Fibroblast of lung (primary cell): ENCODE results near the gene SEC14L6. TPM values are rescaled to one million over a fixed set of nuclear protein-coding genes. Genes with fewer than 3 reads are reported as not detected.

ENCODE experiments used
- DNase-seq, 2 donors: peaks; one replicate each; pipeline versions ENCODE4 v3.0.0 to v3.0.0-alpha.2; 2010; ENCODE audit warnings: low read depth in 2 of 2
- H2AFZ ChIP-seq: 2 replicates; pipeline ENCODE4 v1.5.1; 2012; ENCODE audit warnings: low read length, control low read depth, inconsistent platforms
- H3K27ac ChIP-seq: 2 replicates; pipeline ENCODE4 v1.5.1; 2011; ENCODE audit warnings: low read length, control low read depth; ENCODE audit not compliant: insufficient read depth
- H3K27me3 ChIP-seq: 2 replicates; pipeline ENCODE4 v1.5.1; 2011; ENCODE audit warnings: mild to moderate bottlenecking, low read length; ENCODE audit not compliant: control insufficient read depth, insufficient read depth
- H3K36me3 ChIP-seq: 2 replicates; pipeline ENCODE4 v1.5.1; 2011; ENCODE audit warnings: low read length; ENCODE audit not compliant: control insufficient read depth, insufficient read depth
- H3K4me1 ChIP-seq: 2 replicates; pipeline ENCODE4 v1.5.1; 2011; ENCODE audit warnings: low read length; ENCODE audit not compliant: control insufficient read depth, insufficient read depth; ENCODE audit errors: extremely low read depth
- H3K4me2 ChIP-seq: 2 replicates; pipeline ENCODE4 v1.5.1; 2011; ENCODE audit warnings: low read length, control low read depth; ENCODE audit not compliant: insufficient read depth; ENCODE audit errors: extremely low read depth
- H3K4me3 ChIP-seq, 4 experiments: fragments of 200-600 bp in 1 of 4; sonication (generic) in 1 of 4; replicated peaks in 1 of 4; 2 replicates each; pipeline ENCODE4 v1.5.1; 2011 to 2016; ENCODE audit warnings: low read length in 4 of 4, low read depth in 3 of 4, mild to moderate bottlenecking in 3 of 4, control low read depth in 2 of 4, inconsistent platforms in 1 of 4, mixed read lengths in 1 of 4; ENCODE audit not compliant: insufficient read depth in 1 of 4; ENCODE audit errors: control extremely low read depth in 1 of 4
- H3K79me2 ChIP-seq: 2 replicates; pipeline ENCODE4 v1.5.1; 2012; ENCODE audit warnings: mild to moderate bottlenecking, low read length, inconsistent platforms; ENCODE audit not compliant: control insufficient read depth, insufficient read depth
- H3K9ac ChIP-seq: 2 replicates; pipeline ENCODE4 v1.5.1; 2011; ENCODE audit warnings: mild to moderate bottlenecking, low read length, control low read depth; ENCODE audit not compliant: insufficient read depth
- H3K9me3 ChIP-seq: 2 replicates; pipeline ENCODE4 v1.5.1; 2012; ENCODE audit warnings: low read depth, low read length; ENCODE audit not compliant: control insufficient read depth, insufficient read depth
- H4K20me1 ChIP-seq: 2 replicates; pipeline ENCODE4 v1.5.1; 2011; ENCODE audit warnings: low read length; ENCODE audit not compliant: control insufficient read depth, insufficient read depth; ENCODE audit errors: extremely low read depth
- CTCF ChIP-seq, 2 donors: IDR thresholded peaks in 1 of 2; conservative IDR thresholded peaks in 1 of 2; 1 replicate in 1 of 2; 2 replicates in 1 of 2; pipeline ENCODE4 v1.5.1; 2011 to 2012; ENCODE audit warnings: low read length in 2 of 2, control low read depth in 1 of 2, inconsistent platforms in 1 of 2, low read depth in 1 of 2, mild to moderate bottlenecking in 1 of 2
- EZH2 ChIP-seq: IDR thresholded peaks from 2 replicates; pipeline ENCODE4 v1.5.1; 2012; ENCODE audit warnings: low read length, control low read depth, mild to moderate bottlenecking; ENCODE audit errors: missing control alignments
- polyA plus RNA-seq, 2 donors: library from polyadenylated mRNA; depleted of rRNA in 1 of 2; stranded (reverse) in 1 of 2; unstranded in 1 of 2; fragments of >200 nt; gene quantifications; 2 replicates each; pipeline ENCODE4 v1.2.1, GENCODE V29; 2011 to 2012; ENCODE audit warnings: missing spikeins in 1 of 2
- total RNA-seq: library from RNA; depleted of rRNA; stranded (reverse); fragments of >200 nt; gene quantifications from 2 replicates; pipeline ENCODE4 v1.2.1, GENCODE V29; 2014

SEC14L6 gene
- total and polyA plus RNA-seq, 2 donors (not counting 1 experiment from before 2014, with no cell fraction given): 0.12 to 0.66 TPM

GRCh38 chr22:30472994-30473720 is 73.4 kb downstream of the SEC14L6 start:
- H3K27me3 ChIP-seq: peaks cover 30% of the 10 kb centered on the region

More at GRCh38 chr22:30472994-30473720, 73.4 kb downstream of the SEC14L6 start:
- H3K36me3 ChIP-seq: no peaks in the 10 kb centered on the region
- TF ChIP-seq EZH2 (no peak), CTCF (conservative IDR thresholded peaks at IDR 0.05 in 1 of 2, IDR thresholded peaks at IDR 0.05 in 1 of 2; ENCODE audit: low read depth in 1 of 2, low read length in 2 of 2) (no peak)
- H3K9ac ChIP-seq: no peak overlapping the region
- H2AFZ ChIP-seq: no peak overlapping the region
- no peak overlapping the region for H3K4me3 ChIP-seq
- no peak for DNase-seq
- no peak overlapping the region for H3K27ac ChIP-seq
- H3K9me3 ChIP-seq: no peaks in the 10 kb centered on the region
- H4K20me1 ChIP-seq: no peaks in the 10 kb centered on the region
- H3K4me1 ChIP-seq: no peaks in the 10 kb centered on the region
- no peaks in the 10 kb centered on the region for H3K79me2 ChIP-seq
- H3K4me2 ChIP-seq: no peak overlapping the region

Other genes with a start within 250 kb of the SEC14L6 start
- 8.5 and 11.7 TPM in 2 replicates for gene TBC1D10A, start 219.8 kb downstream of the SEC14L6 start, total RNA-seq
- gene TBC1D10A, start 219.8 kb downstream of the SEC14L6 start, polyA plus RNA-seq: 9.2 and 10.8 TPM in 2 replicates
- 10.8 and 17.0 TPM in 2 replicates for gene SF3A1, start 189.8 kb downstream of the SEC14L6 start, total RNA-seq
- 22.9 and 45.9 TPM in 2 replicates for gene SF3A1, start 189.8 kb downstream of the SEC14L6 start, polyA plus RNA-seq
- 1.0 and 1.5 TPM in 2 replicates for gene CCDC157, start 189.7 kb downstream of the SEC14L6 start, total RNA-seq
- gene CCDC157, start 189.7 kb downstream of the SEC14L6 start, polyA plus RNA-seq: 0.77 and 1.1 TPM in 2 replicates
- gene RNF215, start 159.3 kb downstream of the SEC14L6 start, total RNA-seq: 20.3 and 30.2 TPM in 2 replicates
- 4.2 and 5.3 TPM in 2 replicates for gene RNF215, start 159.3 kb downstream of the SEC14L6 start, polyA plus RNA-seq
- gene SEC14L2, start 149.7 kb downstream of the SEC14L6 start, total RNA-seq: 4.9 and 5.8 TPM in 2 replicates
- 10.2 and 17.3 TPM in 2 replicates for gene SEC14L2, start 149.7 kb downstream of the SEC14L6 start, polyA plus RNA-seq
- 2.5 and 4.6 TPM in 2 replicates for gene MTFP1, start 121.0 kb downstream of the SEC14L6 start, total RNA-seq
- gene MTFP1, start 121.0 kb downstream of the SEC14L6 start, polyA plus RNA-seq: 3.8 and 5.8 TPM in 2 replicates
- gene SEC14L3, start 74.7 kb downstream of the SEC14L6 start, total RNA-seq: not detected in 2 replicates
- gene SEC14L3, start 74.7 kb downstream of the SEC14L6 start, polyA plus RNA-seq: not detected in 2 replicates
- gene SEC14L4, start 41.0 kb downstream of the SEC14L6 start, total RNA-seq: under 0.01 and 0.66 TPM in 2 replicates
- gene SEC14L4, start 41.0 kb downstream of the SEC14L6 start, polyA plus RNA-seq: 0.03 and 0.08 TPM in 2 replicates
- gene GAL3ST1, start 27.9 kb upstream of the SEC14L6 start, total RNA-seq: 0.17 TPM in 1 of 2 replicates, not detected in the other
- gene GAL3ST1, start 27.9 kb upstream of the SEC14L6 start, polyA plus RNA-seq: 0.03 and 0.06 TPM in 2 replicates
- 61.3 and 69.1 TPM in 2 replicates for gene PES1, start 45.2 kb upstream of the SEC14L6 start, total RNA-seq
- 51.2 and 89.0 TPM in 2 replicates for gene PES1, start 45.2 kb upstream of the SEC14L6 start, polyA plus RNA-seq
- gene TCN2, start 60.4 kb upstream of the SEC14L6 start, total RNA-seq: 6.9 and 7.1 TPM in 2 replicates
- 10.8 and 12.0 TPM in 2 replicates for gene TCN2, start 60.4 kb upstream of the SEC14L6 start, polyA plus RNA-seq
- gene SLC35E4, start 89.0 kb upstream of the SEC14L6 start, total RNA-seq: 5.4 and 10.1 TPM in 2 replicates
- 2.0 and 3.0 TPM in 2 replicates for gene SLC35E4, start 89.0 kb upstream of the SEC14L6 start, polyA plus RNA-seq
- gene DUSP18, start 121.1 kb upstream of the SEC14L6 start, total RNA-seq: 4.9 and 7.4 TPM in 2 replicates
- gene DUSP18, start 121.1 kb upstream of the SEC14L6 start, polyA plus RNA-seq: 10.8 and 14.9 TPM in 2 replicates
- gene OSBP2, start 148.1 kb upstream of the SEC14L6 start, total RNA-seq: 0.51 and 3.8 TPM in 2 replicates
- 0.40 and 2.6 TPM in 2 replicates for gene OSBP2, start 148.1 kb upstream of the SEC14L6 start, polyA plus RNA-seq